Measurements from ENCODE around the gene RNF31. TPM values are rescaled to one million over a fixed set of nuclear protein-coding genes. Genes with fewer than 3 reads are reported as not detected.

Gene RNF31
- total and polyA plus RNA-seq, 8 donors: 53.2 to 523 (median 78.7) TPM

- no peak for DNase-seq
- H3K36me3 ChIP-seq: peaks cover 0 to 22% (median 16%) of the 10 kb centered on the region in 4 donors
- intact Hi-C loops (cut with DNase I; ENCODE audit: low total_unique reads): loop anchor here (10.0 kb wide), 1 partner anchor 52 kb away; the partner anchor contains the start of gene CARMIL3
- H3K27me3 ChIP-seq: no peaks in the 10 kb centered on the region
- no peaks in the 10 kb centered on the region for H3K9me3 ChIP-seq
- WGBS, 5 donors: 67 to 79% (median 74%) methylated on average over 4 of the region's 4 CpGs
- H3K4me3 ChIP-seq: no peak overlapping the region
- peaks cover 5 to 19% (median 13%) of the 10 kb centered on the region in 4 donors for H3K4me1 ChIP-seq
- TF ChIP-seq POLR2AphosphoS5 (IDR thresholded peaks at IDR 0.05) (no peak), EP300 (IDR thresholded peaks at IDR 0.05) (no peak), POLR2A (IDR thresholded peaks at IDR 0.05) (no peak), CTCF (IDR thresholded peaks at IDR 0.05) (no peak)
- H3K27ac ChIP-seq: no peak overlapping the region
These were observed 40.5 kb upstream of the RNF31 start for GRCh38 chr14:24106672-24107271.

DNA sequence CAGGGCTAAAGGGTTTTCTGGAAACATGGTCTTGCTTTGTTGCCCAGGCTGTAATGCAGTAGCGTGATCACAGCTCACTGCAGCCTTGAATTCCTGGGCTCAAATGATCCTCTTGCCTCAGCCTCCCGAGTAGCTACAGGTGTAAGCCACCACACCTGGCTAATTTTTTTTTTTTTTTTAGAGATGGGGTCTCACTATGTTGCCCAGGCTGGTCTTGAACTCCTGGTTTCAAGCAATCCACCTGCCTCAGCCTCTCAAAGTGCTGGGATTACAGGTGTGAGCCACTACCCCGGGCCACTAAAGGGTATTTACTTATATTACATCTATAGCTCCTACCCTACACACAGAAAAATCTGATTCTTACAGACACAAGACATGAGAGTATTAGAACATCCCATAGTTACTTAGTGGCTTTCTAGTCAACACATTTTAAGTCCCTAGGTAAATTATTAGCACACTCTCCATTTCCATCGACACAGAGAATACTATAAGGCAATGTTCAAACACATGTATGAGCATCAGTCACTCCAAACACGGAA lies 38.9 kb upstream of the RNF31 start:
- no peak for TF ChIP-seq CTCF (IDR thresholded peaks at IDR 0.05)
- no peak for TF ChIP-seq POLR2A (IDR thresholded peaks at IDR 0.05)
- no peak for TF ChIP-seq POLR2AphosphoS5 (IDR thresholded peaks at IDR 0.05)
- no peak for TF ChIP-seq EP300 (IDR thresholded peaks at IDR 0.05)
- Histone ChIP-seq H3K27ac (peak overlapping the region in 4 of 5 donors; percentile 13 to 68 (median 48)), H3K4me1 (peaks cover 8 to 21% (median 16%) of the 10 kb centered on the region in 4 donors), H3K36me3 (peaks cover 0 to 14% (median 7%) of the 10 kb centered on the region in 4 donors), H3K27me3 (no peaks in the 10 kb centered on the region), H3K9me3 (no peaks in the 10 kb centered on the region), H3K4me3 (no peak overlapping the region)
- no peak for DNase-seq
- intact Hi-C loops (cut with DNase I; ENCODE audit: low total_unique reads): loop anchor here (10.0 kb wide), 1 partner anchor 54 kb away; the partner anchor contains the start of gene CARMIL3
- 33 to 45% (median 41%) methylated on average over 5 of the region's 5 CpGs for WGBS, 5 donors

DNA sequence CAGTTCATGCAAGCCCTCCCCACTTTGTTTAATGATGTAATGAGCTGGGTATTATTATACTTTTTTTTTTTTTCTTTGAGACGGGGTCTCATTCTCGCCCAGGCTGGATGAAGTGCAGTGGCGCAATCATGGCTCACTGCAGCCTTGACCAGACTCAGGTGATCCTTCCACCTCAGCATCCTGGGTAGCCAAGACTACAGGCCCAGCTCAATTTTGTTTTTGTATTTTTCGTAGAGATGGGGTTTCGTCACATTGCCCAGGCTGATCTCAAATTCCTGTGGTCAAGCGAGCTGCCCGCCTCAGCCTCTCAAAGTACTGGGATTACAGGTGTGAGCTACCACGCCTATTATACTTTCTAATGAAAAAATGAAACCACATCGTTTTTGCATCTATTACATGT lies 37.2 kb upstream of the RNF31 start:
- no peak for DNase-seq
- Histone ChIP-seq H3K9me3 (no peaks in the 10 kb centered on the region), H3K4me3 (no peak overlapping the region), H3K27ac (no peak overlapping the region), H3K36me3 (no peaks in the 10 kb centered on the region), H3K4me1 (peaks cover 10 to 22% (median 19%) of the 10 kb centered on the region in 4 donors), H3K27me3 (no peaks in the 10 kb centered on the region)
- TF ChIP-seq CTCF (IDR thresholded peaks at IDR 0.05) (no peak), EP300 (IDR thresholded peaks at IDR 0.05) (no peak), POLR2AphosphoS5 (IDR thresholded peaks at IDR 0.05) (no peak), POLR2A (IDR thresholded peaks at IDR 0.05) (no peak)
- WGBS, 5 donors: 64 to 75% (median 68%) methylated on average over 9 of the region's 9 CpGs
- intact Hi-C loops (cut with DNase I; ENCODE audit: low total_unique reads): no loop called here

GRCh38 chr14:24110523-24110922 lies 36.8 kb upstream of the RNF31 start:
- 24 to 56% (median 45%) methylated on average over 1 of the region's 1 CpG for whole genome bisulfite sequencing, 5 donors
- intact Hi-C loops (cut with DNase I; ENCODE audit: low total_unique reads): no loop called here
- Histone ChIP-seq H3K4me3 (no peak overlapping the region), H3K27me3 (no peaks in the 10 kb centered on the region), H3K4me1 (peaks cover 10 to 26% (median 21%) of the 10 kb centered on the region in 4 donors), H3K27ac (peak overlapping the region in 1 of 5 donors; percentile 51), H3K9me3 (no peaks in the 10 kb centered on the region), H3K36me3 (no peaks in the 10 kb centered on the region)
- TF ChIP-seq EP300 (IDR thresholded peaks at IDR 0.05): no peak
- no peak for TF ChIP-seq POLR2AphosphoS5 (IDR thresholded peaks at IDR 0.05)
- no peak for TF ChIP-seq POLR2A (IDR thresholded peaks at IDR 0.05)
- TF ChIP-seq CTCF (IDR thresholded peaks at IDR 0.05): no peak
- no peak for DNase-seq
